HG03139 (cell line): ENCODE data around the gene ZHX3.
A peak's percentile ranks its signal among the peaks of the same experiment; 100 is the strongest.

Source experiments
- ATAC-seq: cut with Tn5 transposase; IDR thresholded peaks from one replicate; pipeline ENCODE4 v1.9.1; 2021; ENCODE audit not compliant: unreplicated experiment

Gene ZHX3

DNA sequence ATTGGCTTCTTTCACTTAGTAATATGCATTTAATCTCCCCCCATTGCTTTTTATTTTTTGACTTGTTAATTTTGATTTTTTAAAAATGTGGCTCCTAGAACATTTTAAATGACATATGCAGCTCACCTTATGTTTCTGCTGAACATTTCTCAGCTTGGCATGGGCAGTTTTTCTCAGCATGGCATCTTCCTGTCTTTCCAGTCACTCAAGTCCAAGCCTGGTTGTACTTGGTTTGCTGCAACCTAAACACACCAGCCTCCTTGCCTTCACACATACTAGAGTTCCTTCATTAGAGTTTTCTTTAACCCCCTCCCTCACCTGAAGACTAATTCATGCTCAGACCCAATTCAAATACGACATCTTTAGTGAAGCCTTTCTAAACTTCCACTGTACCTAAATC lies 86.4 kb downstream of the ZHX3 start:
- ATAC-seq, result no peak

GRCh38 chr20:41230136-41230535 lies 87.4 kb downstream of the ZHX3 start:
- no peak for ATAC-seq

- peak; percentile 8 for ATAC-seq
Observed at GRCh38 chr20:41229259-41229658, 88.3 kb downstream of the ZHX3 start.

GRCh38 chr20:41228858-41229257 lies 88.7 kb downstream of the ZHX3 start:
- ATAC-seq, result peak; percentile 52

- no peak for ATAC-seq
Observed at GRCh38 chr20:41226426-41226825, 91.1 kb downstream of the ZHX3 start.

- ATAC-seq, result no peak
Observed at GRCh38 chr20:41225091-41225490, 92.4 kb downstream of the ZHX3 start.

GRCh38 chr20:41224281-41224680 lies 93.2 kb downstream of the ZHX3 start:
- no peak for ATAC-seq

DNA sequence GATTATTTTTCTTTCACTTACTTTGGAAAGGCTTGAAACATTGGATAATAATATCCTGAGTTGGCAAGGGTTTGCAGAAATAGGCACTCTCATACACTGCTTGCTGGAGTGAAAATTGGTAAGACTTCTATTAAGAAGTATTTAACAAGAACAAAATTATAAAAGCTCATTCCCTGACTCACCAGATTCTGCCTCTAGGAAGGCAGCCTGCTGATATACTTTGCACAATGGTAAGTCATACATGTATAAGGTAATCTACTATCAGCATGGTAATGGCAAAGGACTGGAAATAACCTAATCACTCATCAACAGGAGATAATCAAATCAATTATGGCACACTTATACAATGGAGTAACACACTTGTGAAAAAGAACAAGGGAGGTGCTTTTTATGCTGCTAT lies 94.4 kb downstream of the ZHX3 start:
- no peak for ATAC-seq

- no peak for ATAC-seq
Observed at GRCh38 chr20:41222703-41223102, 94.8 kb downstream of the ZHX3 start.

- ATAC-seq, result no peak
Observed at GRCh38 chr20:41222296-41222695, 95.2 kb downstream of the ZHX3 start.

DNA sequence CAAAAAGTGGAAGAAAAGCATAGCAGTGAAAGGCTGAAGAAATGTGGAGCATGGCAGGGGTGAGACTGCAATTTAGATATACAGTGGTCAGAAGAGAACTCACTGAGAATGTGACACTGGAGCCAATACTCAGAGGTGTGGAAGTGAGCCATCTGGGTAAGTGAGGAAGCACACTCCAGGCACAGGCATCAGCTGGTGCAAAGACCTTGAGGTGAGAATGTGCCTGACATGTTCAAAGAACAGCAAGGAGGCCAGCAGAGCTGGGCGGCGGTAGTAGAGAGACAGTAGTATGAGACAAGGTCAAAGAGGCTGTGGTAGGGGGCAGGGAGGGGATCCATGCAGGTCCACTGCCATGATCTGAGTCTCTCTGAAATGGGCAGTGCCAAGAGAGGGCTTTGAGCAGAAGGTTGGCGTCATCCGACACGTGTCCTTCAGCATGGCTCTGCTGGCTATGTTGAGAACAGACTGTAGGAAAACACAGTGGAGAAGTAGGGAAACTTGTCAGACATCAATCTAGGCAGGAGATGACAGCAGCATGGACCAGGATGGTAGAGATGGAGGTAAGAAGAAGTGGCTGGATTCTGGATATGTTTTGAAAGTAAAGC lies 95.8 kb downstream of the ZHX3 start:
- ATAC-seq, result no peak

DNA sequence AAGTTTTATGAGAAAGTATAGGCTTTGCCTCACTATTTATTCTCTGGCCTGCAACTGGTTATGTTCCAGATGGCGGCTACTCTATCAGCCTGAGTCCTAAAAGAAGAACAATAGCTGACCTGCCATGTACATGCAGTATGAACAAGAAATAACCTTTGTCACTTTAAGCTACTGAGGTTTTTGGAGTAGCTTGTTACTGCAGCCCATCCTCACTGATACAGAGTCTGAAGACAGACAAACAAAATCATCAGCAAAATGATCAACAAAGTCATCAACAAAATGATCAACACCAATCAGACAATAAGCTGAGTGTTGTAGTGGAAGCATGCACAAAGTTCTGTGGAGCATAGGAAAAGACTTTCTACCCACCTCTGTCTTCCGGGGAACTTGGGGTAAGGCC lies 97.7 kb downstream of the ZHX3 start:
- ATAC-seq, result no peak

GRCh38 chr20:41218466-41218865 lies 99.1 kb downstream of the ZHX3 start:
- no peak for ATAC-seq

GRCh38 chr20:41217422-41217821 lies 100.1 kb downstream of the ZHX3 start:
- no peak for ATAC-seq

- ATAC-seq, result no peak
Observed at GRCh38 chr20:41214666-41215065, 102.9 kb downstream of the ZHX3 start.

DNA sequence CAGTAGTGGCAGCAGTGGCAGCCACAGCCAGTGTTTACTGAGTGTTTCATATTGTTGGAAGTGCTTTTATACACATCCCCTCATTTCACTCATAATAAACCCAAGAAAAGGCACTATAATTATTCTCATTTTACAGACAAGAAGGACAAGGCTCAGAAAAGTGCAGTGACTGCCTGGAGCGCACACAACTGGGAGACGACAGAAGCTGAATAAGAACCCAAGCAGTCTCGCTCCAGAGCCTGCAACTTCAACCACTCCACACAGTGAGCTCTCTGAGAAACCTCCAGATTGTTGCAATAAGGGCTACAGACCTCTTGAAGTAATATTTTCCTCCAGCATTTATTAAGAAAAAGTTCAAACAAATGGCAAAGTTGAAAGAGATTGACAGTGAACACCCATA lies 103.3 kb downstream of the ZHX3 start:
- ATAC-seq, result no peak

GRCh38 chr20:41213150-41213820 lies 104.2 kb downstream of the ZHX3 start:
- ATAC-seq, result no peak

GRCh38 chr20:41205313-41205712 lies 112.2 kb downstream of the ZHX3 start:
- no peak for ATAC-seq

DNA sequence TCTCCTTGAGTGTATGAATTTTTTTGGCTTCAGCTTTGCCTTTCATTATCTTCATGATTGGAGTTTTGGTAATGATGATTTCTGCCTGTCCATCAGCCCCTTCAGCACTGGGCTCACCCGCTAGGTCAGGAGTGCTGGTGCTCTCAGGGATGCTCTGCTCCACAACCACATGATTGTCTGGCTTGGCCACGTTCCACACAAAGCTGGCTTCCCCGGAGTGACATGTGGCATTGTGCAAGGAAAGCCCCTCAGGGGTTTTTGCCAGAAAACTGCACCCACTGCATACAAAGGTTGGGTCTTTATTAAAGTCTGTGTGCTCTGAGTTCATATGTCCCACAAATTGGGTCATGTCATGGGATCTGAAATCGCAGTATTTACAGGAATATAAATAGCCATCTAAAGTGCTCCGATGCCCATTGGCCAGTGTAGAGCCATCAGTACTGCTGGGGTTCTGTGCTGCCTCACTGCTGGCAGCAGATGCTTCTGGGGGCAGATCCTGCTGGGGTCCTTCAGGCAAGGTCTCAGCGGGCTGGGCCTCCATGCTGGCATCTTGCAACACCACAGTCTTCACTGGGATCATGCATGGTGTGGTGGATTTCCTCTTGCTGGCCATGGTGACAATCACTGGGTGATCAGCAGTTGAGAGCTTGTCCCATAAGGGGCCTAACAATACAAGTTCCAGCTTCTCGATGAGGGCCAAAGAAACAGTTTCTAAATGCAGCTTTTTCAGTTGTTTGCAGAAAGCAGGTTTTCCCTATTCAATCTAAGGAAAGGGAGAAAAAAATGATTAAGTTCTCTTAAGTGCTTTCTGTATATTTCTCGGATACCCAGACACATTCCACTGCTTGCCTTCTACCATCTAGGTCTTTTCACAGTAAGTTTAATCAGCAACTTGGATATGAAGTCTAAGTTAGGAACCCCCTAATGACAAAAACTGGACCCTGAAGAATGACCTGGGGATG lies 112.9 kb downstream of the ZHX3 start:
- no peak for ATAC-seq

GRCh38 chr20:41203660-41204059 lies 113.9 kb downstream of the ZHX3 start:
- no peak for ATAC-seq

DNA sequence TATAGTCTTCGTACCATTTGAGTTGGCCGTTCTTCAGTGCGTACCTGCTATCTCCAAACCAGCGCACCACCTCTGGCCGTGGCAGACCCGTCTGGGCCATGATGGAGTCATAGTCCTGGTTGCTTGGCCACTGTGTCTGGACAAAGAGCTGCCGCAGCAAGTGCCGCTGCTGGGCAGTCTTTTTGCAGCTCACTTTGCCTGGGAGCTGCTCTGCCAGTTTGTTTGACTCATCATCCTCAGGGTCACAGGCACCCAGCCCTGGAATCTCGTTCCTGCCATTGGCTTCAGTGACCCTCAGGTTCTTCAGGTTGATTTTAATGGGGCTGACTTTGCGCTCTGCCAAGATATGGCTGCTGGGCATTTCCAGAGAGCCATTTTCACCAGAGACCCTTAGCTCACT lies 115.1 kb downstream of the ZHX3 start:
- no peak for ATAC-seq

DNA sequence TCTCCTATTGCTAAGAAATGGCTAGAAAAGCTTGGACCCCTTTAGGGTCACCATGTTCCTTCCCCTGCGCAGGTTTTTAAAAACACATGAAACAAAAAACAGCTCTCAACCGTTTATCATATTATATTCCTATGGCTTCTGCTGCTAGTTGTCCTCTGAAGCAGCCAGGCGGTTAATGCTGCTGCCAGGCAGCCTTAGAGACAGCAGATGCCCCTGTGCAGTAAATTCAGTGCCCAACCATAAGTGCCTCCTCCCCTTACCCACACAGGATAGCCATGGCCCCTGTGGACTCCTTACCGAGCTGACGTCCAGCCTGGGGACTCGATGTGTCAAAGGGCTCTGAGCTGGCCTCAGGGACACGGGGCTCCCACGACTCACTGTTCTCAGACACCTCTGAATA lies 115.8 kb downstream of the ZHX3 start:
- ATAC-seq, result no peak
